Measurements from ENCODE around the gene TMEM62.

The TMEM62 gene

DNA sequence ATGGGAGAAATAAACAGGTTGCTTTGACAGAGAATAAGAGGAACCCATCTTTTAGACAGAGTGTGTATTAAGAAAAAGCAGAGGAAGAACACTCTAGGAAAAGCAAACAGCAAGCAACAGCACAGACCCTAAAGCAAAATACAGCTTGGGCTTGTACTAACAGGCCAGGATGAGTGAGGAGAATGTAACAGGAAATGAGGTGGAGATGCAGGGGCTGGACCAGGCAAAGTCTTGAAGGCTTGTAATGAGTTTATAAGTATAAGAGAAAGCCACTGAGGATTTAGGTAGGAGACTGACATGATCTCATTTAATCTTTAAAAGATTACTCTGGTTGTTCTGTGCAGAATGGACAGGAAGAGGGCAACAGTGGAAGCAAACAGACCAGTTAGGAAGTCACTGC, 32.4 kb upstream of the TMEM62 start:
- Histone ChIP-seq H3K9me3 (no peaks in the 10 kb centered on the region), H3K36me3 (peaks cover 0 to 40% (median 12%) of the 10 kb centered on the region in 3 donors), H3K4me1 (peaks cover 0 to 43% (median 15%) of the 10 kb centered on the region in 4 donors), H3K27me3 (no peaks in the 10 kb centered on the region), H3K4me3 (no peak overlapping the region), H3K27ac (no peak overlapping the region)
- no peak for DNase-seq
- TF ChIP-seq, protein P1, sequence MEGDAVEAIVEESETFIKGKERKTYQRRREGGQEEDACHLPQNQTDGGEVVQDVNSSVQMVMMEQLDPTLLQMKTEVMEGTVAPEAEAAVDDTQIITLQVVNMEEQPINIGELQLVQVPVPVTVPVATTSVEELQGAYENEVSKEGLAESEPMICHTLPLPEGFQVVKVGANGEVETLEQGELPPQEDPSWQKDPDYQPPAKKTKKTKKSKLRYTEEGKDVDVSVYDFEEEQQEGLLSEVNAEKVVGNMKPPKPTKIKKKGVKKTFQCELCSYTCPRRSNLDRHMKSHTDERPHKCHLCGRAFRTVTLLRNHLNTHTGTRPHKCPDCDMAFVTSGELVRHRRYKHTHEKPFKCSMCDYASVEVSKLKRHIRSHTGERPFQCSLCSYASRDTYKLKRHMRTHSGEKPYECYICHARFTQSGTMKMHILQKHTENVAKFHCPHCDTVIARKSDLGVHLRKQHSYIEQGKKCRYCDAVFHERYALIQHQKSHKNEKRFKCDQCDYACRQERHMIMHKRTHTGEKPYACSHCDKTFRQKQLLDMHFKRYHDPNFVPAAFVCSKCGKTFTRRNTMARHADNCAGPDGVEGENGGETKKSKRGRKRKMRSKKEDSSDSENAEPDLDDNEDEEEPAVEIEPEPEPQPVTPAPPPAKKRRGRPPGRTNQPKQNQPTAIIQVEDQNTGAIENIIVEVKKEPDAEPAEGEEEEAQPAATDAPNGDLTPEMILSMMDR (IDR thresholded peaks at IDR 0.05) = no peak
- intact Hi-C loops (cut with DNase I; ENCODE audit: low total_unique reads) = no loop called here

DNA sequence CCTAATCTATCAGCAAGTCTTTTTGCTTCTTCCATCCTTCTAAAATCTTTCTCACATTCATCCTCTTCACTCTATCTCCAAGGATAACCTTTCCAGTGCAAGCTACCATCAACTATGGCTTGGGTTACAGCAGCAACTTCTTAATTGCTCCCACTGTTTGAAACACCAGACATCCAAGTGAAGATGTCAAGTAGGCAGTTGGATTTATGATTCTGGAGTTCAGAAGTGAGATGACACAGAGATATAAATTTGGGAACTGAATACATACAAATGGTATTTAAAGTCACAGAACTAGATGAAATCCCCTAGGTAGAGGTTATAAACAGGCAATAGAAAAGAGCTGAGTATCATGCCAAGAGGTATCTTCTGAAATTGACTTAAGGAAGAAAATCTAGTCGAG, 31.2 kb upstream of the TMEM62 start:
- no peak overlapping the region for H3K4me3 ChIP-seq
- H3K9me3 ChIP-seq = no peaks in the 10 kb centered on the region
- TF ChIP-seq, protein P1 (IDR thresholded peaks at IDR 0.05) = no peak
- intact Hi-C loops (cut with DNase I; ENCODE audit: low total_unique reads) = no loop called here
- no peaks in the 10 kb centered on the region for H3K27me3 ChIP-seq
- H3K4me1 ChIP-seq = peaks cover 0 to 42% (median 17%) of the 10 kb centered on the region in 4 donors
- no peak for DNase-seq
- H3K27ac ChIP-seq = no peak overlapping the region
- peaks cover 0 to 38% (median 9%) of the 10 kb centered on the region in 3 donors for H3K36me3 ChIP-seq

DNA sequence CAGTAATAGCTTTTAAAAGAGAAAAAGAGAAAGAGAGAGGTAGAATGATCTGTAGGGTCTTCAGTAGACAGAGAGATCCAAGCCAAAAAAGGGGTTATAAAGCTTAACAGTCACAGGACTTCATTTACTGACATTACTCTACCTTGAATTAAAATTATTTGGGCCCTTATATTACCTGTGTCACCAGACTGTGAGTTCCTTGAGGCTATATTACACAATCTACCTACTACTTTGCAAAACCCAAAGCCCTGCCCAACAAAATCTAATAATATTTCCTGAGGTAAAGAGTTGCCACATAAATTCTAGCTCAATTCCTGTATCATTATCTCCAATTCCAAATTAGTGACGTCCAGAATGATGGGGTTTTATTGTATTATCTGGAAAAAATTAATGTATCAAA, 29.5 kb upstream of the TMEM62 start:
- TF ChIP-seq, protein P1 (IDR thresholded peaks at IDR 0.05) = no peak
- Histone ChIP-seq H3K27ac (no peak overlapping the region), H3K4me1 (peaks cover 0 to 31% (median 17%) of the 10 kb centered on the region in 4 donors), H3K27me3 (no peaks in the 10 kb centered on the region), H3K36me3 (peaks cover 0 to 33% (median 5%) of the 10 kb centered on the region in 3 donors), H3K4me3 (no peak overlapping the region), H3K9me3 (no peaks in the 10 kb centered on the region)
- intact Hi-C loops (cut with DNase I; ENCODE audit: low total_unique reads) = no loop called here
- DNase-seq = no peak

DNA sequence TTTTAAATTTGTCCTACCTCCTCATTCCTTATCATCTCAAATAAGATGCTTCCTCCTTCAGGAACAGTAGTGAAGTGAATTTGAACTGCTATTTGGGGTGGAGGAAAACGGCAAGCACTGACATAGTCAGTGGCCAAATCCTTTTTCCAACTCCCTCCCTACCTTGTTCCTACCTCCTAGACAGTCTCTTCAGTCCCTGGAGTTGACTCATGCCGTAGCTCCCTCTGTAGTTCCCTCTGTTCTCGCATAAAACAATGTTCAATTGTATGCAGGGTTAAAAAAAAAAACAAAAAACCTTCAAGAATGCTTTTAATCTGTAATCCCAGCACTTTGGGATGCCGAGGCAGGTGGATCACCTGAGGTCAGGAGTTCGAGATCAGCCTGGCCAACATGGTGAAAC, 29.0 kb upstream of the TMEM62 start:
- peaks cover 0 to 33% (median 5%) of the 10 kb centered on the region in 3 donors for H3K36me3 ChIP-seq
- DNase-seq = no peak
- peak overlapping the region in 1 of 2 donors; percentile 7 for H3K27ac ChIP-seq
- H3K4me3 ChIP-seq = peak overlapping the region; percentile 57 to 85
- no peaks in the 10 kb centered on the region for H3K27me3 ChIP-seq
- H3K4me1 ChIP-seq = peaks cover 0 to 31% (median 17%) of the 10 kb centered on the region in 4 donors
- H3K9me3 ChIP-seq = no peaks in the 10 kb centered on the region
- intact Hi-C loops (cut with DNase I; ENCODE audit: low total_unique reads) = no loop called here
- TF ChIP-seq, protein P1 (IDR thresholded peaks at IDR 0.05) = no peak

DNA sequence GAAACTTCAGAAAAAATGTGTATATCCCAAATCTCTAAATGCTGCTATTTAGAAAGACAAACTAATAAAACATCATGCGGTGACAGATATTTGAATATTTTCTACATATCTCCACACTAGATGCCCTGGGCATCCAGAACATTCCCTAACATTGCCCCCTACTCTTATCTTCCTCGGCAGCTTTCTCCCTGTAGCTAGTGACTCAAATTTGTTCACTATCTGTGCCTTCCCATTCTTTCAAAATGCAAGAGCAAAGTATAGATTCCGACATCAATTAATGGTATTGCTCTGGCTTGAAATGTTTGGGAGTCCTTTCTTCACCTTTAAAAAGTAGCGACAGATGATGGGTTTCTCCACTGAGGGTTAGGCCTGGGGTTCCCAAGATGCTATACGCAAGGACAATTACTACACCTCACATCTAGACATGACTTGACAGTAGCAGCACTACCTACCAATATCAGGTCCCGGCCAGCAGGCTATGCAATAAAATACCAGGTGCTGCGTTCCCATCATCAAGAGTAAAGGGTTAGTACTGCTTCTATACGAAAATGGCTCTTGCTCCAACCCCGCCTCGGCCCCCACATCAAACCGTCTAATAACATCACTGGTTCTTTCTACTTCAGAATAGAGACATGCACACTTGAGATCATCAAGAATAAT, 28.2 kb upstream of the TMEM62 start:
- peak overlapping the region; percentile 57 to 85 for H3K4me3 ChIP-seq
- intact Hi-C loops (cut with DNase I; ENCODE audit: low total_unique reads) = no loop called here
- no peak for DNase-seq
- H3K36me3 ChIP-seq = peaks cover 0 to 25% (median 5%) of the 10 kb centered on the region in 3 donors
- H3K27me3 ChIP-seq = no peaks in the 10 kb centered on the region
- H3K4me1 ChIP-seq = peaks cover 0 to 31% (median 17%) of the 10 kb centered on the region in 4 donors
- H3K9me3 ChIP-seq = no peaks in the 10 kb centered on the region
- peak overlapping the region; percentile 83 to 94 for H3K27ac ChIP-seq
- TF ChIP-seq, protein P1 (IDR thresholded peaks at IDR 0.05) = no peak

Data from tibial artery (tissue), 4 donors.